Ascending aorta (tissue), 2 donors: Measurements from ENCODE around the gene SLC6A3. TPM values are rescaled to one million over a fixed set of nuclear protein-coding genes. Genes with fewer than 3 reads are reported as not detected.

ENCODE experiments used
- DNase-seq, 2 donors: peaks; one replicate each; pipeline ENCODE4 v3.0.0-alpha.2; 2019; ENCODE audit warnings: low spot score in 2 of 2
- H3K27ac ChIP-seq, 2 donors: fragments of 200-600 bp; sonication (generic); one replicate each; pipeline ENCODE4 v1.5.1; 2016 to 2017; ENCODE audit warnings: mild to moderate bottlenecking in 1 of 2
- H3K27me3 ChIP-seq: fragments of 200-600 bp; sonication (generic); one replicate; pipeline ENCODE4 v1.5.1; 2017
- H3K36me3 ChIP-seq, 2 donors: fragments of 200-600 bp; sonication (generic); one replicate each; pipeline ENCODE4 v1.5.1; 2016
- H3K4me1 ChIP-seq, 2 donors: fragments of 200-600 bp; sonication (generic); one replicate each; pipeline ENCODE4 v1.5.1; 2016 to 2017; ENCODE audit warnings: mild to moderate bottlenecking in 1 of 2
- H3K4me3 ChIP-seq, 2 donors: fragments of 200-600 bp; sonication (generic); one replicate each; pipeline ENCODE4 v1.5.1; 2016 to 2017; ENCODE audit warnings: mild to moderate bottlenecking in 1 of 2
- H3K9me3 ChIP-seq, 2 donors: fragments of 200-600 bp; sonication (generic); one replicate each; pipeline ENCODE4 v1.5.1; 2016
- intact Hi-C: fragments of 100-400 bp; cut with DNase I; formaldehyde crosslinking; loops from one replicate; pipeline ENCODE4 v1.15.1; 2023
- total RNA-seq: library from RNA; depleted of rRNA; stranded (reverse); fragments of >200 nt; gene quantifications from one replicate; pipeline ENCODE4 v1.1.0, GENCODE V29; 2016
- TF ChIP-seq, protein P1 (sequence below), 3 experiments: fragments of 200-600 bp in 2 of 3; fragments of 450-650 bp in 1 of 3; sonication (generic) in 2 of 3; IDR thresholded peaks; one replicate each; pipeline ENCODE4 v1.5.1; 2016 to 2019; ENCODE audit warnings: antibody characterized with exemption in 3 of 3, mild to moderate bottlenecking in 1 of 3, moderate library complexity in 1 of 3

SLC6A3 gene
- total RNA-seq, 1 donor from 2014 or later: not detected

DNA sequence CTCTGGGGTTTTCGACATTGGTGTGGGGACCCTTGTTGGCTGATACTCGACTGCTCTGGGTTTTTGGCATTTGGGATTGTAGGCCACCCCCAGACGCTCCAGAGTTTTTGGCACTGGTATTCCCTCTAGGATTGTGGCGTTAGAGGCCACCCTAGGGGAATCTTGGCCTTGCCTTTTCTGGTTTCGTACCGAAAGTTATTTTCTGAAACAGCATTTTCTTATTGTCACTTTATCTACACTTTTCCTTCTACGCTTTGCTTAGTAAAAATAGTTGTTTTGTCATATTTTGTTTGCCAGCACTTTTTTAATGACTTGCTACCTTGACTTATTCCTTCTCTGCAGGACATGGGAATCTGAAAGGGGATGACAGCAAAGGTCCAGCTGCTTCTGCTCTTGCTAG lies 75.2 kb downstream of the SLC6A3 start:
- H3K27ac ChIP-seq: no peak overlapping the region
- TF ChIP-seq, protein P1, sequence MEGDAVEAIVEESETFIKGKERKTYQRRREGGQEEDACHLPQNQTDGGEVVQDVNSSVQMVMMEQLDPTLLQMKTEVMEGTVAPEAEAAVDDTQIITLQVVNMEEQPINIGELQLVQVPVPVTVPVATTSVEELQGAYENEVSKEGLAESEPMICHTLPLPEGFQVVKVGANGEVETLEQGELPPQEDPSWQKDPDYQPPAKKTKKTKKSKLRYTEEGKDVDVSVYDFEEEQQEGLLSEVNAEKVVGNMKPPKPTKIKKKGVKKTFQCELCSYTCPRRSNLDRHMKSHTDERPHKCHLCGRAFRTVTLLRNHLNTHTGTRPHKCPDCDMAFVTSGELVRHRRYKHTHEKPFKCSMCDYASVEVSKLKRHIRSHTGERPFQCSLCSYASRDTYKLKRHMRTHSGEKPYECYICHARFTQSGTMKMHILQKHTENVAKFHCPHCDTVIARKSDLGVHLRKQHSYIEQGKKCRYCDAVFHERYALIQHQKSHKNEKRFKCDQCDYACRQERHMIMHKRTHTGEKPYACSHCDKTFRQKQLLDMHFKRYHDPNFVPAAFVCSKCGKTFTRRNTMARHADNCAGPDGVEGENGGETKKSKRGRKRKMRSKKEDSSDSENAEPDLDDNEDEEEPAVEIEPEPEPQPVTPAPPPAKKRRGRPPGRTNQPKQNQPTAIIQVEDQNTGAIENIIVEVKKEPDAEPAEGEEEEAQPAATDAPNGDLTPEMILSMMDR (IDR thresholded peaks at IDR 0.05): no peak
- DNase-seq: no peak
- H3K9me3 ChIP-seq: no peaks in the 10 kb centered on the region
- H3K4me1 ChIP-seq: no peaks in the 10 kb centered on the region
- no peaks in the 10 kb centered on the region for H3K27me3 ChIP-seq
- intact Hi-C loops: no loop called here
- no peaks in the 10 kb centered on the region for H3K36me3 ChIP-seq
- H3K4me3 ChIP-seq: no peak overlapping the region

DNA sequence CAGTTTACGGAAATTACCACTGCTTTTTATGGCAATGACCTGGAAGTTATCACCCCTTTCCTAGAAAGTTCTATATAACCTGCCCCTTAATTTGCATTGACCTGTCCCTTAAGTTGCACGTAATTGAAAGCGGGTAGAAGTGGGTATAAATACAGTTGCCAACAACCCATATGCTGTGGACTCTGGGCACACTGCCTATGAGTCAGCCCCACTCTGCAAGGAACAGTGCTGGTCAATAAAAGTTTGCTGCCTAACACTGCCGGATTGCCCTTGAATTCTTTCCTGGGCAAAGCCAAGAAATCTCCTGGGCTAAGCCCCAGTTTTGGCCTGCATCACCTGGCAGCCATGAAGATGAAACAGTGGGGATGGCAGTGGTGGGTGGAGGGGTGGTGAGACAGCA lies 76.5 kb downstream of the SLC6A3 start:
- no peaks in the 10 kb centered on the region for H3K4me1 ChIP-seq
- no peak overlapping the region for H3K4me3 ChIP-seq
- DNase-seq: no peak
- H3K9me3 ChIP-seq: no peaks in the 10 kb centered on the region
- intact Hi-C loops: no loop called here
- TF ChIP-seq, protein P1 (IDR thresholded peaks at IDR 0.05): no peak
- H3K27me3 ChIP-seq: no peaks in the 10 kb centered on the region
- H3K36me3 ChIP-seq: no peaks in the 10 kb centered on the region
- no peak overlapping the region for H3K27ac ChIP-seq

DNA sequence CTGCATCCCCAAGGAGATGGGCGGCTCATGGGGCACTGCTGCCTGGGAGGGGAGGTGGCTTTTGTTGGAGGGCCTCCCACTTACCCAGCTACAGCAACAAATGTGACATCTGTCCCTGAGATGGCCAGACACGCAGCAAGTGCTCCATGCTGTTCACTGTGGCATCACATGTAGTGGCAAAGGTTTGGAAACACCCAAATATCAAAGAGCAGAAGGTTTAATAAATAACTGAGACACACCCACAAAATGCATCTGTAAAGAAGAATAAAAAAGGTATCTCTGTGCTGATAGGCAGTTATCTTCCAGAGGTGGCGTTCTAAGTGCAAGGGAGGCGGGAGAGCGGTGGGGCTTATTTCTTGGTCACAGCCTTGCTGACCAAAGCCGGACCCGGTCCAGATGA lies 77.0 kb downstream of the SLC6A3 start:
- no peaks in the 10 kb centered on the region for H3K9me3 ChIP-seq
- H3K27ac ChIP-seq: no peak overlapping the region
- intact Hi-C loops: no loop called here
- TF ChIP-seq, protein P1 (IDR thresholded peaks at IDR 0.05): no peak
- H3K27me3 ChIP-seq: no peaks in the 10 kb centered on the region
- no peaks in the 10 kb centered on the region for H3K36me3 ChIP-seq
- no peaks in the 10 kb centered on the region for H3K4me1 ChIP-seq
- DNase-seq: no peak
- no peak overlapping the region for H3K4me3 ChIP-seq

DNA sequence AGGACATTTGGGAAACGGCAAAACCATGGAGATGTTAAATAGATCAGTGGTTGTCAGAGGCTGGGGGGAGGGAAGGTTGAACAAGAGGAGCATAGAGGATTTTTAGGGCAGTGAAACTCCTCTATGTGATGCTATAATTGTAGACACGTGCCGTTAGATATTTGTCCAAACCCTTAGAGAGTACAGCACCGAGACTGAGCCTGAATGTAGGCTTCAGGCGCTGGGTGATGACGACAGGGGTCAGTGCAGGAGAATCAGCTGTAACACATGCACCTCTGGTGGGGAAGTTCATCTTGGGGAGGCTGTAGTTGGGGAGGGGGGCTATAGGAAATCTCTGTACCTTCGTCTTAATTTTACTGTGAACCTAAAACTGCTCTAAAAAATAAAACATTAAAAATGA lies 78.1 kb downstream of the SLC6A3 start:
- no peaks in the 10 kb centered on the region for H3K27me3 ChIP-seq
- H3K27ac ChIP-seq: no peak overlapping the region
- H3K36me3 ChIP-seq: no peaks in the 10 kb centered on the region
- TF ChIP-seq, protein P1 (IDR thresholded peaks at IDR 0.05): no peak
- H3K4me1 ChIP-seq: no peaks in the 10 kb centered on the region
- no peak overlapping the region for H3K4me3 ChIP-seq
- intact Hi-C loops: no loop called here
- no peaks in the 10 kb centered on the region for H3K9me3 ChIP-seq
- DNase-seq: no peak

DNA sequence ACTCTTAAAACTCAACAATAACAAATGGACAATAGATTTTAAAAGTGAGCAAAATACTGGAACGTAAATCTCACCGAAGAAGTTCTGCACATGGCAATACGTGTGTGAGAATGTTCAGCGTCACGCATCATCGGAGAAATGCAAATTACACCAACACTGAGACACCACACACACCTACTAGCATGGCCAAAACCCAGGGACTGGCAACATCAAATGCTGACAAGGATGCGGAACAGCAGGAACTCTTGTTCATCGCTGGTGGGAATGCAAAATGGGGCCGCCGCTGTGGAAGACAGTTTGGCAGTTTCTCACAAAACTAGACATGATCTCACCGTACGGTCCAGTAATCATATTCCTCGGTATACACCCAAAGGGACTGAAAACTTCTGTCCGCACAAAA lies 78.7 kb downstream of the SLC6A3 start:
- no peaks in the 10 kb centered on the region for H3K4me1 ChIP-seq
- H3K9me3 ChIP-seq: no peaks in the 10 kb centered on the region
- H3K27me3 ChIP-seq: no peaks in the 10 kb centered on the region
- H3K27ac ChIP-seq: no peak overlapping the region
- TF ChIP-seq, protein P1 (IDR thresholded peaks at IDR 0.05): no peak
- H3K4me3 ChIP-seq: no peak overlapping the region
- intact Hi-C loops: no loop called here
- no peaks in the 10 kb centered on the region for H3K36me3 ChIP-seq
- no peak for DNase-seq

DNA sequence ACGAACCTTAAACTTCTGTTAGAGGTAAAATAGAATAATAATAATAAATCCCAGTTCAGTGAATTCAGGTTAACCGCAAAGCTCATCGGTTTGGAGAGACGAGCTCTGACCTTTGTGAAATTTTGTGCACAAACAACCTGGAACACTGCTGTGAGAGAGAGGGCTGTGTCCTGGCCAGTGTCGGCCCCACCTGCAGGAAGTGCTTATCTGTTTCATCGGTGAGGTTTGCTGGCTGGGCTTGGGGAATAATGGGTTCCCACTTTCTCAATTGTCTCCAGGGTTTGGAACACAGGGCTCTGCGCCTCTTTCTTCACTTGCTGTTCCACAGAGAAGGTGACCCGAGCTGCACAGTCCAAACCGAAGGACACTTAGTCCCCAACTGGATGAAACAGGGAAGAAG lies 81.0 kb downstream of the SLC6A3 start:
- no peak for DNase-seq
- TF ChIP-seq, protein P1 (IDR thresholded peaks at IDR 0.05): no peak
- no peaks in the 10 kb centered on the region for H3K9me3 ChIP-seq
- no peak overlapping the region for H3K27ac ChIP-seq
- no peaks in the 10 kb centered on the region for H3K4me1 ChIP-seq
- H3K36me3 ChIP-seq: no peaks in the 10 kb centered on the region
- H3K27me3 ChIP-seq: no peaks in the 10 kb centered on the region
- H3K4me3 ChIP-seq: no peak overlapping the region
- intact Hi-C loops: no loop called here
